Natural killer cell treated with Interleukin-12 subunit alpha and Interleukin-12 subunit beta and Interleukin-15 and Interleukin-18, amount 100 ng/mL, for 72 hours (primary cell): ENCODE results near the gene EXOSC10. TPM values are rescaled to one million over a fixed set of nuclear protein-coding genes. Genes with fewer than 3 reads are reported as not detected.
"Not testable (repeated sequence)": the region's sequence is repeated elsewhere in the genome, so short reads cannot be mapped to it uniquely, and the experiment has no call there.

Source experiments
- ATAC-seq, 2 donors: fragments of 150-1000 bp; cut with Tn5 transposase in 1 of 2; sonication (Bioruptor Pico), chemical (Tn5 transposase) in 1 of 2; 2 replicates each; pipeline ENCODE4 v1.10.0; 2021
- DNase-seq: peaks from one replicate; pipeline ENCODE4 v3.0.0; 2022; ENCODE audit warnings: low spot score
- H3K27ac Mint-ChIP-seq, 2 donors: 1 replicate in 1 of 2; 2 replicates in 1 of 2; pipeline ENCODE4 v1.8.0; 2022; ENCODE audit warnings: mixed read lengths in 2 of 2, mild to moderate bottlenecking in 1 of 2, moderate library complexity in 1 of 2
- H3K27me3 Mint-ChIP-seq, 2 donors: 1 replicate in 1 of 2; 2 replicates in 1 of 2; pipeline ENCODE4 v1.8.0; 2022; ENCODE audit warnings: mixed read lengths in 2 of 2
- H3K36me3 Mint-ChIP-seq: one replicate; pipeline ENCODE4 v1.8.0; 2022; ENCODE audit warnings: mixed read lengths
- H3K4me1 Mint-ChIP-seq, 2 donors: 1 replicate in 1 of 2; 2 replicates in 1 of 2; pipeline ENCODE4 v1.8.0; 2022; ENCODE audit warnings: low read depth in 2 of 2, mixed read lengths in 2 of 2, mild to moderate bottlenecking in 1 of 2
- H3K4me3 Mint-ChIP-seq: one replicate; pipeline ENCODE4 v1.8.0; 2022; ENCODE audit warnings: mixed read lengths
- H3K9me3 Mint-ChIP-seq: 2 replicates; pipeline ENCODE4 v1.8.0; 2022; ENCODE audit warnings: mixed read lengths
- total RNA-seq, 2 donors: library from RNA; stranded (reverse); gene quantifications; one replicate each; pipeline ENCODE4 v1.2.3, GENCODE V29; 2022

EXOSC10 gene
- total RNA-seq, 2 donors from 2014 or later = 69.6 to 120 TPM

GRCh38 chr1:11019971-11020370 lies 79.7 kb downstream of the EXOSC10 start:
- DNase-seq = no peak
- no peak overlapping the region for H3K27ac Mint-ChIP-seq
- H3K9me3 Mint-ChIP-seq = no peaks in the 10 kb centered on the region
- peaks cover 29 to 31% of the 10 kb centered on the region in 2 donors for H3K4me1 Mint-ChIP-seq
- no peak for ATAC-seq
- peaks cover 48% of the 10 kb centered on the region for H3K36me3 Mint-ChIP-seq
- no peaks in the 10 kb centered on the region for H3K27me3 Mint-ChIP-seq
- no peak overlapping the region for H3K4me3 Mint-ChIP-seq

- ATAC-seq = not testable (repeated sequence)
Observed at GRCh38 chr1:11019358-11019757, 80.3 kb downstream of the EXOSC10 start.

More at GRCh38 chr1:11019358-11019757, 80.3 kb downstream of the EXOSC10 start:
- H3K9me3 Mint-ChIP-seq, H3K27me3 Mint-ChIP-seq, H3K4me3 Mint-ChIP-seq, DNase-seq, H3K27ac Mint-ChIP-seq: not testable (repeated sequence)
- Mint-ChIP-seq H3K36me3 (peaks cover 49% of the 10 kb centered on the region), H3K4me1 (peaks cover 33 to 34% of the 10 kb centered on the region in 2 donors)

Other genes starting within 250 kb of the EXOSC10 start
- 100 to 1,000 TPM; 147 to 226 TPM for gene TARDBP, start 87.2 kb downstream of the EXOSC10 start, total RNA-seq
- gene MASP2, start 52.6 kb downstream of the EXOSC10 start, total RNA-seq = under 1 TPM; 0.31 to 0.33 TPM
- 100 to 1,000 TPM in 1 of 2 donors, 10 to 100 TPM in 1; 98.2 to 209 TPM for gene SRM, start 39.9 kb downstream of the EXOSC10 start, total RNA-seq
- not detected for gene ANGPTL7, start 89.5 kb upstream of the EXOSC10 start, total RNA-seq
- gene MTOR, start 162.7 kb upstream of the EXOSC10 start, total RNA-seq = 10 to 100 TPM; 47.1 to 82.0 TPM
- 10 to 100 TPM; 19.0 to 41.8 TPM for gene UBIAD1, start 173.3 kb upstream of the EXOSC10 start, total RNA-seq